HCT116 (cell line): ENCODE measurements around the gene OR51F1.

Source experiments
- CEBPB ChIP-seq: IDR thresholded peaks from 2 replicates; pipeline ENCODE4 v1.6.1; 2012; ENCODE audit warnings: low read depth
- CTCF ChIP-seq, 3 experiments: fragments of 200-600 bp in 1 of 3; sonication (generic) in 1 of 3; IDR thresholded peaks in 2 of 3; conservative IDR thresholded peaks in 1 of 3; 2 replicates each; pipeline ENCODE4 v1.5.1; 2012 to 2017; ENCODE audit warnings: low read depth in 2 of 3, low read length in 2 of 3, antibody characterized with exemption in 1 of 3, borderline replicate concordance in 1 of 3, control low read depth in 1 of 3, mild to moderate bottlenecking in 1 of 3, mixed read lengths in 1 of 3, mixed run types in 1 of 3, moderate library complexity in 1 of 3; ENCODE audit not compliant: insufficient read depth in 1 of 3
- EZH2 ChIP-seq: fragments of 200-600 bp; sonication (generic); IDR thresholded peaks from 2 replicates; pipeline ENCODE4 v1.6.1; 2017; ENCODE audit warnings: antibody characterized with exemption, mixed run types
- EZH2phosphoT487 ChIP-seq: fragments of 200-600 bp; IDR thresholded peaks from 2 replicates; pipeline ENCODE4 v1.6.1; 2018; ENCODE audit warnings: antibody characterized with exemption, borderline replicate concordance
- JUND ChIP-seq: IDR thresholded peaks from 2 replicates; pipeline ENCODE4 v1.6.1; 2012
- POLR2A ChIP-seq: IDR thresholded peaks from 2 replicates; pipeline ENCODE4 v1.7.0; 2011; ENCODE audit warnings: borderline replicate concordance; ENCODE audit not compliant: insufficient read depth, insufficient read length; ENCODE audit errors: extremely low read depth
- POLR2AphosphoS5 ChIP-seq: IDR thresholded peaks from 2 replicates; pipeline ENCODE4 v1.6.1; 2011; ENCODE audit warnings: mild to moderate bottlenecking, low read depth, low read length, moderate library complexity
- RAD21 ChIP-seq: IDR thresholded peaks from 2 replicates; pipeline ENCODE4 v1.6.1; 2012; ENCODE audit warnings: low read depth, mild to moderate bottlenecking
- SP1 ChIP-seq: IDR thresholded peaks from 2 replicates; pipeline ENCODE4 v1.6.1; 2012; ENCODE audit warnings: low read depth
- YY1 ChIP-seq: IDR thresholded peaks from 2 replicates; pipeline ENCODE4 v1.6.1; 2011; ENCODE audit warnings: low read length, low read depth, moderate library complexity, mild to moderate bottlenecking; ENCODE audit not compliant: insufficient replicate concordance; ENCODE audit errors: extremely low read depth
- ZFX ChIP-seq: fragments of 450-650 bp; IDR thresholded peaks from 2 replicates; pipeline ENCODE4 v1.6.1; 2017
- ZNF274 ChIP-seq: fragments of 200-500 bp; sonication (Bioruptor generic); IDR thresholded peaks from 2 replicates; pipeline ENCODE4 v1.6.1; 2014; ENCODE audit warnings: mild to moderate bottlenecking, low read depth, low read length, inconsistent platforms
- TF ChIP-seq, protein P1 (sequence below): IDR thresholded peaks from 2 replicates; pipeline ENCODE4 v1.6.1; 2011; ENCODE audit warnings: mild to moderate bottlenecking, low read length, moderate library complexity; ENCODE audit not compliant: insufficient replicate concordance; ENCODE audit errors: extremely low read depth
- TF ChIP-seq, protein P2 (sequence below): IDR thresholded peaks from 2 replicates; pipeline ENCODE4 v1.6.1; 2012

- TF ChIP-seq CTCF (IDR thresholded peaks at IDR 0.05 in 2 of 3, conservative IDR thresholded peaks at IDR 0.05 in 1 of 3; ENCODE audit: borderline replicate concordance in 1 of 3, insufficient read depth in 1 of 3, low read depth in 2 of 3, low read length in 2 of 3) = no peak
- no peak for TF ChIP-seq EZH2
- TF ChIP-seq JUND = no peak
- no peak for TF ChIP-seq ZNF274
- TF ChIP-seq SP1 = no peak
- no peak for TF ChIP-seq POLR2AphosphoS5
- TF ChIP-seq, protein P1, sequence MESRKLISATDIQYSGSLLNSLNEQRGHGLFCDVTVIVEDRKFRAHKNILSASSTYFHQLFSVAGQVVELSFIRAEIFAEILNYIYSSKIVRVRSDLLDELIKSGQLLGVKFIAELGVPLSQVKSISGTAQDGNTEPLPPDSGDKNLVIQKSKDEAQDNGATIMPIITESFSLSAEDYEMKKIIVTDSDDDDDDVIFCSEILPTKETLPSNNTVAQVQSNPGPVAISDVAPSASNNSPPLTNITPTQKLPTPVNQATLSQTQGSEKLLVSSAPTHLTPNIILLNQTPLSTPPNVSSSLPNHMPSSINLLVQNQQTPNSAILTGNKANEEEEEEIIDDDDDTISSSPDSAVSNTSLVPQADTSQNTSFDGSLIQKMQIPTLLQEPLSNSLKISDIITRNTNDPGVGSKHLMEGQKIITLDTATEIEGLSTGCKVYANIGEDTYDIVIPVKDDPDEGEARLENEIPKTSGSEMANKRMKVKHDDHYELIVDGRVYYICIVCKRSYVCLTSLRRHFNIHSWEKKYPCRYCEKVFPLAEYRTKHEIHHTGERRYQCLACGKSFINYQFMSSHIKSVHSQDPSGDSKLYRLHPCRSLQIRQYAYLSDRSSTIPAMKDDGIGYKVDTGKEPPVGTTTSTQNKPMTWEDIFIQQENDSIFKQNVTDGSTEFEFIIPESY = no peak
- no peak for TF ChIP-seq EZH2phosphoT487
- TF ChIP-seq POLR2A = no peak
- no peak for TF ChIP-seq ZFX
- TF ChIP-seq, protein P2, sequence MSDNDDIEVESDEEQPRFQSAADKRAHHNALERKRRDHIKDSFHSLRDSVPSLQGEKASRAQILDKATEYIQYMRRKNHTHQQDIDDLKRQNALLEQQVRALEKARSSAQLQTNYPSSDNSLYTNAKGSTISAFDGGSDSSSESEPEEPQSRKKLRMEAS = no peak
- TF ChIP-seq CEBPB = no peak
- TF ChIP-seq RAD21 = no peak
- TF ChIP-seq YY1 = no peak
These were observed 29.0 kb downstream of the OR51F1 start for GRCh38 chr11:4740735-4741134.
